BLaER1 (cell line): ENCODE data around the gene NKD1.
A peak's percentile ranks its signal among the peaks of the same experiment; 100 is the strongest.

Source experiments
- H3K27ac ChIP-seq: shearing (Covaris generic); formaldehyde crosslinking; 2 replicates; pipeline ENCODE4 v1.8.1; 2022
- H3K27me3 ChIP-seq: shearing (Covaris generic); formaldehyde crosslinking; 2 replicates; pipeline ENCODE4 v1.8.1; 2022
- H3K36me3 ChIP-seq: shearing (Covaris generic); formaldehyde crosslinking; 2 replicates; pipeline ENCODE4 v1.8.1; 2022
- H3K4me1 ChIP-seq: shearing (Covaris generic); formaldehyde crosslinking; 2 replicates; pipeline ENCODE4 v1.8.1; 2022
- H3K4me2 ChIP-seq: shearing (Covaris generic); formaldehyde crosslinking; 2 replicates; pipeline ENCODE4 v1.8.1; 2022
- H3K4me3 ChIP-seq: shearing (Covaris generic); formaldehyde crosslinking; 2 replicates; pipeline ENCODE4 v1.8.1; 2022
- H3K9ac ChIP-seq: shearing (Covaris generic); formaldehyde crosslinking; 2 replicates; pipeline ENCODE4 v1.8.1; 2022
- H3K9me3 ChIP-seq: shearing (Covaris generic); formaldehyde crosslinking; 2 replicates; pipeline ENCODE4 v1.8.1; 2022
- H4K20me1 ChIP-seq: shearing (Covaris generic); formaldehyde crosslinking; 2 replicates; pipeline ENCODE4 v1.8.1; 2022
- Cebpa-rat ChIP-seq: shearing (Covaris generic); IDR thresholded peaks from 2 replicates; pipeline ENCODE4 v1.8.1; 2022

Gene NKD1

DNA sequence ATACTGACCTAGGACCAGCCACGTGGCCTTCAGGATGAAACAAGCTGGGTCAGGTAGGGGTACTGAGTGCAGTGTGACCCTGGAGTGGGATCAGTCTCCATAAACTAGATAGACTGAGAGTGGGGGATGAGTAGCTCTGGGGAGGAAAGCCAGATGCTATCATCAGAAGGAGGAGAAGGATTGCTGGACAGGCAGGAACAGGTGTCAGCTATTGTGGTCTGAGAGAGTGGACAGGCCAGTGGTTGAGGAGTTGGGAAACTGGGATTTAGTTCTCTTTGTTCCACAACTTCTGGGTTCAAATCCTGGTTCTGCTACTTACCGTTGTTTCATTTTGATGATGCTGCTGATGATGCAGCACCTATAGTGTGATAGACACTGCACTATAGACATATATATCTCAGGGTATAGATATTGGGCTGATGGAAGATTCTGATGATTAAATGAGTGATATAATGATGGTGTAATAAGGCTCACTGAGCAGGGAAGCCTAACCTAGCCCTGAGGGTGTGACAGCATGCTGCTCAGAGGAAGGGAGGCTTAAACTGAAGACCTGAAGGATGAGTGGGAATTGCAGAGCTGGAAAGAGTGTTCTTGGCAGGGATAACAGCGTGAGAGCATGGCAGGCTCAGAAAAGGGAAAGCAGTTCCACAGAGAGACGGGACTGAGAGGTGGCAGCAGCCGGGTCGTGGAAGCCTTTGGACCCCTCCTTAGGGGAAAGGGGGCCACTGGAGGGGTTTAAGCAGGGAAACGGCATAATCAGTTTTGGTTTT lies 66.9 kb downstream of the NKD1 start:
- Histone ChIP-seq H3K9ac (no peak overlapping the region), H3K4me2 (peak overlapping the region; percentile 91), H3K4me3 (no peak overlapping the region), H3K4me1 (peaks cover 99% of the 10 kb centered on the region), H3K27ac (peak overlapping the region; percentile 54), H3K9me3 (no peaks in the 10 kb centered on the region), H3K27me3 (no peaks in the 10 kb centered on the region), H3K36me3 (no peaks in the 10 kb centered on the region), H4K20me1 (no peaks in the 10 kb centered on the region)
- no peak for TF ChIP-seq Cebpa-rat

- peaks cover 91% of the 10 kb centered on the region for H3K4me1 ChIP-seq
- no peak for TF ChIP-seq Cebpa-rat
- H3K4me3 ChIP-seq: no peak overlapping the region
- H3K36me3 ChIP-seq: no peaks in the 10 kb centered on the region
- H3K4me2 ChIP-seq: peak overlapping the region; percentile 91
- H3K9me3 ChIP-seq: no peaks in the 10 kb centered on the region
- no peaks in the 10 kb centered on the region for H3K27me3 ChIP-seq
- H3K27ac ChIP-seq: no peak overlapping the region
- H4K20me1 ChIP-seq: no peaks in the 10 kb centered on the region
- no peak overlapping the region for H3K9ac ChIP-seq
These were observed 67.7 kb downstream of the NKD1 start for GRCh38 chr16:50615891-50616290.

- Histone ChIP-seq H4K20me1 (no peaks in the 10 kb centered on the region), H3K36me3 (no peaks in the 10 kb centered on the region), H3K9me3 (no peaks in the 10 kb centered on the region), H3K27me3 (no peaks in the 10 kb centered on the region), H3K4me1 (peaks cover 90% of the 10 kb centered on the region), H3K4me2 (peak overlapping the region; percentile 91), H3K4me3 (no peak overlapping the region), H3K9ac (no peak overlapping the region), H3K27ac (no peak overlapping the region)
- no peak for TF ChIP-seq Cebpa-rat
These were observed 68.2 kb downstream of the NKD1 start for GRCh38 chr16:50616386-50616785.

GRCh38 chr16:50616883-50617645 lies 68.9 kb downstream of the NKD1 start:
- no peak for TF ChIP-seq Cebpa-rat
- H3K36me3 ChIP-seq: no peaks in the 10 kb centered on the region
- no peaks in the 10 kb centered on the region for H4K20me1 ChIP-seq
- peak overlapping the region; percentile 91 for H3K4me2 ChIP-seq
- no peak overlapping the region for H3K9ac ChIP-seq
- H3K4me1 ChIP-seq: peaks cover 90% of the 10 kb centered on the region
- H3K27ac ChIP-seq: peak overlapping the region; percentile 14; the same call in 1 of the 2 replicates
- no peak overlapping the region for H3K4me3 ChIP-seq
- H3K9me3 ChIP-seq: no peaks in the 10 kb centered on the region
- H3K27me3 ChIP-seq: no peaks in the 10 kb centered on the region

DNA sequence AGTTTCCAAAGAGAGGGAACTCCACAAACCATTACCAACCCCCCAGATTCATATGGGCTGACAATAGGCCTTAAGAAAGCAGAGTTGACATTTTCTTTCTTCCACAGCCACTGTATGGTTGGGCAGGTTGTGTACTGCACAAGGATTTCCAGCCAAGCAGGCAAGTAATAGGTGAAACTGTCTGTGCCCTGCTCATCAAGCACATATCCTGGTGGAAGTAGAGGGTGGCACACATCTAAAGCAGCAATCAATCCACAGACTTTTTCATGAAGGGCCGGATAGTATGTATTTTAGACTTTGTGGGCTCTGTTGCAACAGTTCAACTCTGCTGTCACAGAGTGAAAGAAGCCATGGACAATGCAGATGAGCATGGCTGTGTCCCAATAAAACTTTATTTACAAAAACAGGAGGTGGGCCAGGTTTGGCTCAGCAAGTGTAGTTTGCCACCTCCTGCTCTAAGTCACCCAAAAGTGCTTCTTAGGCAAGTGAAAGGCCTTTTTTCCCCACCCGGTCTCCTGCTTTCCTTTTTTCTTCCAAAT lies 69.5 kb downstream of the NKD1 start:
- no peak for TF ChIP-seq Cebpa-rat
- H3K4me3 ChIP-seq: no peak overlapping the region
- H3K4me2 ChIP-seq: peak overlapping the region; percentile 91
- peak overlapping the region; percentile 14; the same call in 1 of the 2 replicates for H3K27ac ChIP-seq
- H3K4me1 ChIP-seq: peaks cover 83% of the 10 kb centered on the region
- H3K9ac ChIP-seq: no peak overlapping the region
- H4K20me1 ChIP-seq: no peaks in the 10 kb centered on the region
- H3K27me3 ChIP-seq: no peaks in the 10 kb centered on the region
- no peaks in the 10 kb centered on the region for H3K36me3 ChIP-seq
- H3K9me3 ChIP-seq: no peaks in the 10 kb centered on the region

GRCh38 chr16:50618238-50618918 lies 70.2 kb downstream of the NKD1 start:
- no peak overlapping the region for H3K4me3 ChIP-seq
- no peak for TF ChIP-seq Cebpa-rat
- H3K4me2 ChIP-seq: peak overlapping the region; percentile 91
- H3K9ac ChIP-seq: no peak overlapping the region
- H3K36me3 ChIP-seq: no peaks in the 10 kb centered on the region
- H3K27me3 ChIP-seq: no peaks in the 10 kb centered on the region
- H3K27ac ChIP-seq: peak overlapping the region; percentile 14; the same call in 1 of the 2 replicates
- no peaks in the 10 kb centered on the region for H4K20me1 ChIP-seq
- H3K9me3 ChIP-seq: no peaks in the 10 kb centered on the region
- H3K4me1 ChIP-seq: peaks cover 76% of the 10 kb centered on the region

DNA sequence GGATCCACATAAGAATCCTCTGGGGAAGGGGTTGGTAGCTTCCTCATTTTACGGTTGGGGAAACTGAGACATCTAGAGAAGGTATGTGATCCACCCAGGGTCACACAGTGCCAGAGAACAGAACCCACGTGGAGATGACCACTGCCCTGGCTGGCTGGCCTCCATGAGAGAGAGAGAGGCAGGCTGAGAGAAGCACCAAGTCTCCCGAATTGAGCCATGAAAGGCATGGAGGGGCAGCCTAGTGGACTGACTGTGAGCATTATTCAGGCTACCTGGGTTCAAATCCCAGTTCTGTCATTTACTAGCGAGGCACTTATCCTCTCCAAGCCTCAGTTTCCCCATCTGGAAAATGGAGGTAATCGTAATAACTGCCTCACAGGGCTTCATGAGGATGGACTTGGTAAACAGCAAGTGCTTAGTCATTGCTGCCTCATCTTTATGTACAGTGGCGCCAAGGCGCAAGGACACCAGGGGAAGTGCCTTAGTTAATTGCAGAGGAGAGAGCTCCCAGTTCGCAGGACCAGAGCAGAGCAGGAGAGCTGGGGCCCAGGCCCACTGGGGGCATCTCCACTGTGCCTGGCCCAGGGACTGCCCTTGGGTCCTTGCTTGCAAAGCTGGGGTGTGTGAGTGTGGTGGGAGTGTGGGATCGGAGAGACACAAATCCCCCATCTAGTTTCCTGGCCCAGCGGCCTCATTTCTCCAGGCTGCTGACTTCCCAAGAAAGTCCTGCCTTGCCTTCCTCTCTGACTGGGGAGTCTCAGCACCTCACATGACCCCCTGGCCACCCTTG lies 71.7 kb downstream of the NKD1 start:
- TF ChIP-seq Cebpa-rat: no peak
- Histone ChIP-seq H3K4me1 (peaks cover 67% of the 10 kb centered on the region), H3K4me3 (no peak overlapping the region), H3K4me2 (peak overlapping the region; percentile 91), H3K36me3 (no peaks in the 10 kb centered on the region), H3K9ac (no peak overlapping the region), H3K27ac (no peak overlapping the region), H3K9me3 (no peaks in the 10 kb centered on the region), H4K20me1 (no peaks in the 10 kb centered on the region), H3K27me3 (no peaks in the 10 kb centered on the region)

- Histone ChIP-seq H3K4me1 (peaks cover 62% of the 10 kb centered on the region), H3K4me3 (no peak overlapping the region), H3K4me2 (no peak overlapping the region), H3K9ac (no peak overlapping the region), H3K9me3 (no peaks in the 10 kb centered on the region), H3K27me3 (no peaks in the 10 kb centered on the region), H4K20me1 (no peaks in the 10 kb centered on the region), H3K36me3 (no peaks in the 10 kb centered on the region), H3K27ac (no peak overlapping the region)
- TF ChIP-seq Cebpa-rat: no peak
These were observed 72.7 kb downstream of the NKD1 start for GRCh38 chr16:50620646-50621451.
